HG03103 (cell line): ENCODE measurements around the gene TRAFD1.

ENCODE experiments used
- ATAC-seq: cut with Tn5 transposase; IDR thresholded peaks from one replicate; pipeline ENCODE4 v1.9.1; 2021; ENCODE audit warnings: low read depth; ENCODE audit not compliant: unreplicated experiment

Gene TRAFD1

DNA sequence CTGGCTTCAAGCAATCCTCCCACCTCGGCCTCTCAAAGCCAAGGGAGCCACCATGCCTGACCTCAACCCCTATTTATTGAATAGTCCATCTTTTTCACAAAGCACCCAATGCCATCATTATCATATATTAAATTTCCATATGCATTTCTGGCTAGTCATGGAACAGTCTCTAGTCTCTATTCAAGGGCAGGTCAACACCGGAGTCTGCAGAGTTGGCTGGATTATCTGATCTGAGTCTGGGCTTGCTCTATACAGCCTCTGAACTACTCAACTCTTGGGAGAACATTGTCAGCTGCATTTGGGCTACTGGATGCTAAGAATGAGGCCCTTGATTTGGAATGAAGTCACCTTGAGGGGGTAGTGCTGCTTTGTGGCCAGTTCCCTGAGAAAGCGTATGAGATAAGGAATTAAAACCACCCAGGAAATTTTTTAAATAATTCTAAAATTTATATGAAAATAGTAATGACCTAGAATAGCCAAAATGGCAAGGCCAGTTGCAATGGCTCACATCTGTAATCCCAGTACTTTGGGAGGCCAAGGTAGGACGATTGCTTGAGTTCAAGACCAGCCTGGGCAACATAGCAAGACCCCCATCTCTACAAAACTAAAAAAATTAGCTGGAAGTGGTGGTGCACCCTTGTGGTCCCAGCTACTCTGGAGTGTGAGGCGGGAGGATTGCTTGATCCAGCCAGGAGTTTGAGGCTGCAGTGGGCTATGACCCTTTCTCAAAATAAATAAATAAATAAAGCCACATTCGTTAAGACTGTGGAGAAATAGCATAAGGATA, 9.9 kb upstream of the TRAFD1 start:
- ATAC-seq: no peak

DNA sequence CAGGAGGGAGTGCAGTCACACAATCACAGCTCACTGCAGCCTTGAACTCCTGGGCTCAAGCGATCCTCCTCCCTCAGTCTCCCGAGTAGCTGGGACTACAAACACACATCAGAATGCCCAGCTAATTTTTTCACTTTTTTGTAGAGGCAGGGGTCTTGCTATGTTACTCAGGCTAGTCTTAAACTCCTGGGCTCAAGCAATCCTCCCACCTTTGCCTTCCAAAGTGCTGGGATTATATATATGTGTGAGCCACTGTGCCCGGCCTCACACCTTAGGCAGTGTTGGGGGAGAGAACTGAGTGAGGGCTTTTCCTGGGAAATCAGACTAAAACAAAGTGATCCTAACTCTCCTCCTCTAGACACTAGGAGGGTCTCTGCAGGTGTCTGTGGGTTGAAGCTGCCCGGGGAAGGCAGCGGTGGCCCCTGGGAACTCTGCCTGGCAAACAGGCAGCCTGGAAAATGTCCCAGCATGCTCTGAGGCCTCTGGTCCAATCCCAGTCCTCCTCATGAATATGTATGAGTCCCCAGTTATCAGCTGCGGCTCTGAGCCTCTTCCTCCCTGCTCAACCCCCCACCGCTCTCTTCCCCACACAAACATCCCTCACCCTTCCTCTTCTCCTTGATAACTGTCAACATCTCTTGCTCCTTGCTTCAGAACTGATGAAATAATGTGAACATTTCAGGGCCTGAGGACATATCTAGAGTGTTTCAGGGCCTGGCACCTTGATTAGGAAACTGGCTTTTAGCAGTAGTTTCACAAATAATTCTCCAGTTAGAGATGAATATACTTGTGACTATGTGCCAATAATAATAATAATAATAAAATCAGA, 8.9 kb upstream of the TRAFD1 start:
- ATAC-seq: no peak

- no peak for ATAC-seq
Observed at GRCh38 chr12:112117685-112118084, 7.7 kb upstream of the TRAFD1 start.

GRCh38 chr12:112121780-112122565, 3.4 kb upstream of the TRAFD1 start:
- no peak for ATAC-seq

DNA sequence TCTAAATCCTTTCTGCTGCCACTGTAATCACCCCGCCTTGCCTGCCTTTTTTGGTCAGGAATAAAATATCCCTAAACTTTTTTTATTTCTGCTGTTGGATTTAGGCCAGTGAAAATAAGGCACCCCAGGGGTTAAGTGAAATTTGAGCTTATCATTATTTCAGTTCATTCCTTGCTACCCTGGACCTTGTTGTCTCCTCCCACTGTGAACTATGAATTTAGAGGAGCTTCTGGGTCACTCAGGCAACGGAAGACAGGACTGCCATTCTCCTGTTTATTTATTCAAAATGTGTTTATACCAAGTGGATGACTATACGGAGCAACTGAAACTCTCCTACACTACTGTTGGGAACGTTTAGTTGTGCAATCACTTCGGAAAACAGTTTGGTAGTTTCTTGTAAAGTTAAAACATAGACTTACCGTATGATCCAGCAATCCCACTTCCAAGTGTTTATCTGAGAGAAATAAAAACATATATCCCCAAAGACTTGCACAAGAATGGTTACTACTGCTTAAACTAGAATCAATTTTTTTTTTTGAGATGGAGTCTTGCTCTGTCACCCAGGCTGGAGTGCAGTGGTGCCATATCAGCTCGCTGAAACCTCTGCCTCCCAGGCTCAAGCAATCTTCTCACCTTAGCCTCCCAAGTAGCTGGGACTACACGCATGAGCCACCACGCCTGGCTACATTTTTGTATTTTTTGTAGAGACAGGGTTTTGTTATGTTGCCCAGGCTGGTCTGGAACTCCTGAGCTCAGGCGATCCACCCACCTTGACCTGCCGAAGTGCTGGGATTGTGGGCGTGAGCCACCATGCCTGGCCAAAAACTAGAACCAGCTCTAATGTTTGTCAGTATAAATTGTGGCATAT, 2.3 kb upstream of the TRAFD1 start:
- no peak for ATAC-seq

- ATAC-seq: no peak
Observed at GRCh38 chr12:112124918-112125249, 476 bp upstream of the TRAFD1 start.

DNA sequence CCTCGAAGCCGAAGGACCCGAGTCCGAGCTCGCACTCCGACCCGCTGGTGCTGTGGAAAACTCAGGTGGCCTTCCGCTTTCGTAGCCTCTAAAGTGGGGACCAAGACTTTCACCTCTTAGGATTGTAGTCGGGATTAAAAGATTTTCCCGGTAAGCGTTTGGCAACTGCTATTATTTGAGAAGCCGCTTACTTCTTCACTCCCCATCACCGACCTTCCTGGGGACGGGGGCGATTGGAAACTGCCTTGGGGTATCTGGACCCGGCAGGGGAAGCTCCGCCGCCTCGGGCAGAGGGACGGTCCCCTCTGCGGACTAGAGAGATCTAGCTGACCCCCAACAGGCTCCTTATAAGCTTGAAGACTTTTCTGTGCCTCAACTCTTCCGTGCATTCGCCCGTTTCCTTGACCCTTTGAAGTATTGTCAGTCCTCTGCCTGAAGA, 659 bp downstream of the TRAFD1 start:
- no peak for ATAC-seq

- ATAC-seq: no peak
Observed at GRCh38 chr12:112126911-112127310, 1.6 kb downstream of the TRAFD1 start.

GRCh38 chr12:112130441-112130998, 5.2 kb downstream of the TRAFD1 start:
- ATAC-seq: no peak

- ATAC-seq: no peak
Observed at GRCh38 chr12:112131686-112132085, 6.3 kb downstream of the TRAFD1 start.

DNA sequence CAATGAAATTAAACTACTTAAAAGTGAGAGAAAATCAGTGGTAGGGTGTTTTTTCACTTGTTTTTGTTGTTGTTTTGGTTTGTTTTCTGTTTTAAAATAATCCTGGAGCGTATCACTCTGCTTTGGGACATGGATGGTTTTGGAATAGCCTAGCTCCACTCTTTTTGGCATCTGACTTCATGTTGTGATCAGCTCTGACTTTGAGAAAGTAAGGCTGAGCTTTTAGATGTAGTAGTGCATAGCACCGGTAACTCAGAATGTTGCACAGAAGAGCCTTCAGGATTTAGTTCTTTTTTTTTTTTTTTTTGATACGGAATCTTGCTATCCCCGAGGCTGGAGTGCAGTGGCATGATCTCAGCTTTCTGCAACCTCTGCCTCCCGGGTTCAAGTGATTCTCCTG, 8.1 kb downstream of the TRAFD1 start:
- ATAC-seq: no peak

DNA sequence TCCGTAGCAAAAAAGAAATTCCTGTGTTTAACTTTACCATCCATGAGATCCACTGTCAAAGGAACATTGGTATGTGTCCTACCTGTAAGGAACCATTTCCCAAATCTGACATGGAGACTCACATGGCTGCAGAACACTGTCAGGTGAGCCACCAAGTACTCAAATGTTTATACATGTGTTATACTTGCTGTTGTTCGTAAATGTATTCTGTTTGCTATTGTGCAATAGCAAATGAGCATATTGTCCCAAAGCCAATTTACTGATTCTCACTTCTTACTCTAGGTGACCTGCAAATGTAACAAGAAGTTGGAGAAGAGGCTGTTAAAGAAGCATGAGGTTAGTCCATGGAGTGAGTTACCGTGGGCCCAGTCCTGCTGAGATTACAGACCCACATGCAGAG, 9.4 kb downstream of the TRAFD1 start:
- ATAC-seq: no peak

- ATAC-seq: no peak
Observed at GRCh38 chr12:112140728-112141127, 15.4 kb downstream of the TRAFD1 start.

GRCh38 chr12:112146123-112146522, 20.8 kb downstream of the TRAFD1 start:
- ATAC-seq: no peak

GRCh38 chr12:112148031-112148513, 22.7 kb downstream of the TRAFD1 start:
- no peak for ATAC-seq

GRCh38 chr12:112149596-112149995, 24.2 kb downstream of the TRAFD1 start:
- no peak for ATAC-seq

- no peak for ATAC-seq
Observed at GRCh38 chr12:112151766-112152541, 26.6 kb downstream of the TRAFD1 start.

GRCh38 chr12:112153181-112153892, 28.0 kb downstream of the TRAFD1 start:
- no peak for ATAC-seq

- no peak for ATAC-seq
Observed at GRCh38 chr12:112153893-112154219, 28.5 kb downstream of the TRAFD1 start.
